Smooth muscle cell (in vitro differentiated cells): ENCODE results near the gene B3GAT1. TPM values are rescaled to one million over a fixed set of nuclear protein-coding genes. Genes with fewer than 3 reads are reported as not detected.

ENCODE experiments used
- DNase-seq: peaks from one replicate; lab custom pipeline; 2025; ENCODE audit not compliant: unreplicated experiment; lab: John Stamatoyannopoulos, UW
- H2AFZ ChIP-seq: fragments of 200-600 bp; sonication (generic); 2 replicates; pipeline ENCODE4 v1.6.0; 2016; ENCODE audit warnings: antibody characterized with exemption, low read depth, mild to moderate bottlenecking
- H3F3A ChIP-seq: fragments of 200-600 bp; sonication (generic); 2 replicates; pipeline ENCODE4 v1.6.0; 2017; ENCODE audit warnings: antibody characterized with exemption, low read depth
- H3K27ac ChIP-seq: fragments of 200-600 bp; sonication (generic); 2 replicates; pipeline ENCODE4 v1.5.1; 2016; ENCODE audit warnings: low read depth, mild to moderate bottlenecking
- H3K27me3 ChIP-seq: fragments of 200-600 bp; sonication (generic); 2 replicates; pipeline ENCODE4 v1.6.1; 2016; ENCODE audit warnings: low read depth, mild to moderate bottlenecking
- H3K36me3 ChIP-seq: fragments of 200-600 bp; sonication (generic); 2 replicates; pipeline ENCODE4 v1.5.1; 2016; ENCODE audit warnings: low read depth
- H3K4me1 ChIP-seq: fragments of 200-600 bp; sonication (generic); 2 replicates; pipeline ENCODE4 v1.5.1; 2016; ENCODE audit warnings: low read depth
- H3K4me2 ChIP-seq: fragments of 200-600 bp; sonication (generic); 2 replicates; pipeline ENCODE4 v1.6.0; 2016; ENCODE audit warnings: mild to moderate bottlenecking
- H3K4me3 ChIP-seq: fragments of 200-600 bp; sonication (generic); 2 replicates; pipeline ENCODE4 v1.5.1; 2016; ENCODE audit warnings: mild to moderate bottlenecking
- H3K79me2 ChIP-seq: fragments of 200-600 bp; sonication (generic); 2 replicates; pipeline ENCODE4 v1.6.0; 2016; ENCODE audit warnings: low read depth, mild to moderate bottlenecking
- H3K9ac ChIP-seq: fragments of 200-600 bp; sonication (generic); 2 replicates; pipeline ENCODE4 v1.6.0; 2016; ENCODE audit warnings: low read depth
- H3K9me3 ChIP-seq: fragments of 200-600 bp; sonication (generic); replicated peaks from 2 replicates; pipeline ENCODE4 v1.5.1; 2016; ENCODE audit warnings: low read depth
- H4K20me1 ChIP-seq: fragments of 200-600 bp; sonication (generic); 2 replicates; pipeline ENCODE4 v1.6.0; 2016; ENCODE audit warnings: low read depth
- CTCF ChIP-seq: fragments of 200-600 bp; sonication (generic); IDR thresholded peaks from 2 replicates; pipeline ENCODE4 v1.5.1; 2017; ENCODE audit warnings: borderline replicate concordance, mild to moderate bottlenecking, antibody characterized with exemption; ENCODE audit not compliant: insufficient read depth, poor library complexity, severe bottlenecking
- WGBS: methylation state at CpG from one replicate; pipeline ENCODE4 v1.1.7; 2016; ENCODE audit warnings: low lambda C conversion rate; 5-methylcytosine and 5-hydroxymethylcytosine counted together
- polyA plus RNA-seq: library from polyadenylated mRNA; unstranded; fragments of >200 nt; fragmentation: Nextera tagmentation; extraction: Ambion mirVana; gene quantifications from 2 replicates; pipeline ENCODE4 v1.2.1, GENCODE V29; 2016
- total RNA-seq: library from RNA; depleted of rRNA; stranded (reverse); fragments of >200 nt; gene quantifications from 2 replicates; pipeline ENCODE4 v1.2.3, GENCODE V29; 2014

Gene B3GAT1
- total and polyA plus RNA-seq, 2 experiments from 2014 or later, result not detected

- no peak overlapping the region for H3K9ac ChIP-seq
- no peak overlapping the region for H3K27ac ChIP-seq
- no peaks in the 10 kb centered on the region for H4K20me1 ChIP-seq
- no peaks in the 10 kb centered on the region for H3K36me3 ChIP-seq
- H3K27me3 ChIP-seq, result peaks cover 18% of the 10 kb centered on the region
- H3K4me2 ChIP-seq, result no peak overlapping the region
- DNase-seq, result no peak
- H3K4me1 ChIP-seq, result peaks cover 6% of the 10 kb centered on the region
- H3F3A ChIP-seq, result no peaks in the 10 kb centered on the region
- no peaks in the 10 kb centered on the region for H3K9me3 ChIP-seq
- no peak for TF ChIP-seq CTCF
- H2AFZ ChIP-seq, result no peak overlapping the region
- H3K4me3 ChIP-seq, result no peak overlapping the region
- no peaks in the 10 kb centered on the region for H3K79me2 ChIP-seq
- WGBS, result 89% methylated on average over 10 of the region's 10 CpGs
These were observed 77.1 kb downstream of the B3GAT1 start for GRCh38 chr11:134334796-134335571.

GRCh38 chr11:134333946-134334345 is 78.1 kb downstream of the B3GAT1 start:
- peaks cover 18% of the 10 kb centered on the region for H3K27me3 ChIP-seq
- peaks cover 6% of the 10 kb centered on the region for H3K4me1 ChIP-seq
- 80% methylated on average over 3 of the region's 3 CpGs for WGBS
- DNase-seq, result no peak
- no peaks in the 10 kb centered on the region for H4K20me1 ChIP-seq
- no peaks in the 10 kb centered on the region for H3K79me2 ChIP-seq
- H3K9ac ChIP-seq, result no peak overlapping the region
- no peak overlapping the region for H3K4me3 ChIP-seq
- H3F3A ChIP-seq, result no peaks in the 10 kb centered on the region
- no peak for TF ChIP-seq CTCF
- H3K27ac ChIP-seq, result no peak overlapping the region
- H2AFZ ChIP-seq, result no peak overlapping the region
- H3K36me3 ChIP-seq, result no peaks in the 10 kb centered on the region
- no peak overlapping the region for H3K4me2 ChIP-seq
- no peaks in the 10 kb centered on the region for H3K9me3 ChIP-seq

GRCh38 chr11:134333312-134333711 is 78.7 kb downstream of the B3GAT1 start:
- Histone ChIP-seq H4K20me1 (no peaks in the 10 kb centered on the region), H3K9ac (no peak overlapping the region), H2AFZ (no peak overlapping the region), H3K79me2 (no peaks in the 10 kb centered on the region), H3K9me3 (no peaks in the 10 kb centered on the region), H3K27ac (no peak overlapping the region), H3K4me2 (no peak overlapping the region), H3K4me3 (no peak overlapping the region), H3K36me3 (no peaks in the 10 kb centered on the region), H3K27me3 (peaks cover 18% of the 10 kb centered on the region), H3F3A (no peaks in the 10 kb centered on the region), H3K4me1 (peaks cover 6% of the 10 kb centered on the region)
- WGBS, result 87% methylated on average over 7 of the region's 7 CpGs
- no peak for DNase-seq
- no peak for TF ChIP-seq CTCF

- 79% methylated on average over 7 of the region's 7 CpGs for WGBS
- DNase-seq, result no peak
- H4K20me1 ChIP-seq, result no peaks in the 10 kb centered on the region
- peaks cover 18% of the 10 kb centered on the region for H3K27me3 ChIP-seq
- no peaks in the 10 kb centered on the region for H3K79me2 ChIP-seq
- TF ChIP-seq CTCF, result no peak
- no peaks in the 10 kb centered on the region for H3F3A ChIP-seq
- no peak overlapping the region for H3K4me3 ChIP-seq
- H3K9me3 ChIP-seq, result no peaks in the 10 kb centered on the region
- no peak overlapping the region for H3K4me2 ChIP-seq
- H2AFZ ChIP-seq, result no peak overlapping the region
- H3K36me3 ChIP-seq, result no peaks in the 10 kb centered on the region
- H3K4me1 ChIP-seq, result peaks cover 6% of the 10 kb centered on the region
- no peak overlapping the region for H3K27ac ChIP-seq
- H3K9ac ChIP-seq, result no peak overlapping the region
These were observed 79.3 kb downstream of the B3GAT1 start for GRCh38 chr11:134332782-134333181.
